ENCODE measurements around the gene DGKI. TPM values are rescaled to one million over a fixed set of nuclear protein-coding genes. Genes with fewer than 3 reads are reported as not detected.
A peak's percentile ranks its signal among the peaks of the same experiment; 100 is the strongest.
"Not testable (repeated sequence)": the region's sequence is repeated elsewhere in the genome, so short reads cannot be mapped to it uniquely, and the experiment has no call there.

The DGKI gene
- total RNA-seq, 2 donors from 2014 or later: 4.4 to 5.9 TPM

DNA sequence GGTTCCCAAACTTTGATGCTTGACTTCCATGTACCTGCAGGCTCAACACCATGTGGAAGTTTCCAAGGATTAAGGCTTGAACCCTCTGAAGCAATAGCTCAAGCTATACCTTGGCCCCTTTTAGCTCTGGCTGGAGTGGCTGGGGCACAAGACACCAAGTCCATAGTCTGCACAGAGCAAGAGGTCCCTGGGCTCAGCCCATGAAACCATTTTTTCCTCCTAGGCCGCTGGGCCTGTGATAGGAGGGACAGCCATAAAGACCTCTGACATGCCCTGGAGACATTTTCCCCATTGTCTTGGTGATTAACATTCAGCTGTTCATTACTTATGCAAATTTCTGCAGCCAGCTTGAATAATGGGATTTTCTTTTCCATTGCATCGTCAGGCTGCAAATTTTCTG, 14.4 kb downstream of the DGKI start:
- peaks cover 0 to 4% of the 10 kb centered on the region in 2 donors for H3K4me1 ChIP-seq
- H3K27me3 ChIP-seq: no peaks in the 10 kb centered on the region
- no peak overlapping the region for H3K27ac ChIP-seq
- H3K4me3 ChIP-seq: no peak overlapping the region
- TF ChIP-seq, protein P1, sequence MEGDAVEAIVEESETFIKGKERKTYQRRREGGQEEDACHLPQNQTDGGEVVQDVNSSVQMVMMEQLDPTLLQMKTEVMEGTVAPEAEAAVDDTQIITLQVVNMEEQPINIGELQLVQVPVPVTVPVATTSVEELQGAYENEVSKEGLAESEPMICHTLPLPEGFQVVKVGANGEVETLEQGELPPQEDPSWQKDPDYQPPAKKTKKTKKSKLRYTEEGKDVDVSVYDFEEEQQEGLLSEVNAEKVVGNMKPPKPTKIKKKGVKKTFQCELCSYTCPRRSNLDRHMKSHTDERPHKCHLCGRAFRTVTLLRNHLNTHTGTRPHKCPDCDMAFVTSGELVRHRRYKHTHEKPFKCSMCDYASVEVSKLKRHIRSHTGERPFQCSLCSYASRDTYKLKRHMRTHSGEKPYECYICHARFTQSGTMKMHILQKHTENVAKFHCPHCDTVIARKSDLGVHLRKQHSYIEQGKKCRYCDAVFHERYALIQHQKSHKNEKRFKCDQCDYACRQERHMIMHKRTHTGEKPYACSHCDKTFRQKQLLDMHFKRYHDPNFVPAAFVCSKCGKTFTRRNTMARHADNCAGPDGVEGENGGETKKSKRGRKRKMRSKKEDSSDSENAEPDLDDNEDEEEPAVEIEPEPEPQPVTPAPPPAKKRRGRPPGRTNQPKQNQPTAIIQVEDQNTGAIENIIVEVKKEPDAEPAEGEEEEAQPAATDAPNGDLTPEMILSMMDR (IDR thresholded peaks at IDR 0.05): no peak
- H3K9me3 ChIP-seq: peaks cover 0 to 18% of the 10 kb centered on the region in 2 donors
- H3K36me3 ChIP-seq: no peaks in the 10 kb centered on the region
- no peak for DNase-seq (ENCODE audit: low spot score)

DNA sequence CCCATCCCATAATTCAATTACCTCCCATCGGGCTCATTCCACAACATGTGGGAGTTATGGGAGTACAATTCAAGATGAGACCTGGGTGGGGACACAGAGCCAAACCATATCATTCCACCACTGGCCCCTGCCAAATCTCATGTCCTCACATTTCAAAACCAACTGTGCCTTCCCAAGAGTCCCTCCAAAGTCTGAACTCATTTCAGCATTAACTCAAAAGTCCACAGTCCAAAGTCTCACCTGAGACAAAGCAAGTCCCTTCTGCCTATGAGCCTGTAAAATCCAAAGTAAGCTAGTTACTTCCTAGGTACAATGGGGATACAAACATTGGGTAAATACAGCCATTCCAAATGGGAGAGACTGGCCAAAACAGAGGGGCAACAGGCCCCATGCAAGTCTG, 15.2 kb downstream of the DGKI start:
- peaks cover 0 to 18% of the 10 kb centered on the region in 2 donors for H3K9me3 ChIP-seq
- not testable (repeated sequence) for H3K36me3 ChIP-seq; H3K4me1 ChIP-seq; H3K27ac ChIP-seq; H3K27me3 ChIP-seq; H3K4me3 ChIP-seq; DNase-seq (ENCODE audit: low spot score)

- no peaks in the 10 kb centered on the region for H3K27me3 ChIP-seq
- TF ChIP-seq, protein P1 (IDR thresholded peaks at IDR 0.05): no peak
- H3K4me3 ChIP-seq: no peak overlapping the region
- peaks cover 0 to 18% of the 10 kb centered on the region in 2 donors for H3K9me3 ChIP-seq
- no peak for DNase-seq (ENCODE audit: low spot score)
- no peaks in the 10 kb centered on the region for H3K36me3 ChIP-seq
- peaks cover 0 to 4% of the 10 kb centered on the region in 2 donors for H3K4me1 ChIP-seq
- H3K27ac ChIP-seq: no peak overlapping the region
These were observed 17.3 kb downstream of the DGKI start for GRCh38 chr7:137829337-137829992.

- H3K36me3 ChIP-seq: no peaks in the 10 kb centered on the region
- peaks cover 0 to 15% of the 10 kb centered on the region in 2 donors for H3K9me3 ChIP-seq
- no peak overlapping the region for H3K27ac ChIP-seq
- TF ChIP-seq, protein P1 (IDR thresholded peaks at IDR 0.05): no peak
- no peak overlapping the region for H3K4me3 ChIP-seq
- DNase-seq (ENCODE audit: low spot score): no peak
- peaks cover 0 to 4% of the 10 kb centered on the region in 2 donors for H3K4me1 ChIP-seq
- no peaks in the 10 kb centered on the region for H3K27me3 ChIP-seq
These were observed 18.3 kb downstream of the DGKI start for GRCh38 chr7:137828456-137828855.

GRCh38 chr7:137825489-137825888, 21.3 kb downstream of the DGKI start:
- no peak overlapping the region for H3K4me3 ChIP-seq
- no peaks in the 10 kb centered on the region for H3K9me3 ChIP-seq
- H3K27me3 ChIP-seq: no peaks in the 10 kb centered on the region
- H3K27ac ChIP-seq: no peak overlapping the region
- no peak for DNase-seq (ENCODE audit: low spot score)
- no peaks in the 10 kb centered on the region for H3K36me3 ChIP-seq
- peaks cover 0 to 12% of the 10 kb centered on the region in 2 donors for H3K4me1 ChIP-seq
- TF ChIP-seq, protein P1 (IDR thresholded peaks at IDR 0.05): no peak

GRCh38 chr7:137820677-137821420, 25.9 kb downstream of the DGKI start:
- no peaks in the 10 kb centered on the region for H3K27me3 ChIP-seq
- DNase-seq (ENCODE audit: low spot score): peak; percentile 79
- H3K27ac ChIP-seq: peak overlapping the region; percentile 35 to 56
- H3K4me1 ChIP-seq: peaks cover 0 to 13% of the 10 kb centered on the region in 2 donors
- H3K36me3 ChIP-seq: no peaks in the 10 kb centered on the region
- H3K9me3 ChIP-seq: no peaks in the 10 kb centered on the region
- peak overlapping the region in 1 of 2 donors; percentile 9 for H3K4me3 ChIP-seq
- TF ChIP-seq, protein P1 (IDR thresholded peaks at IDR 0.05): no peak
